GM18526 (cell line): Measurements from ENCODE around the gene TUFT1.

ENCODE experiments used
- POLR2A ChIP-seq: IDR thresholded peaks from 3 replicates; pipeline ENCODE4 v1.6.1; 2011; ENCODE audit not compliant: insufficient read length; ENCODE audit errors: extremely low read depth

The TUFT1 gene

GRCh38 chr1:151523326-151523725, 16.8 kb upstream of the TUFT1 start:
- TF ChIP-seq POLR2A = no peak

DNA sequence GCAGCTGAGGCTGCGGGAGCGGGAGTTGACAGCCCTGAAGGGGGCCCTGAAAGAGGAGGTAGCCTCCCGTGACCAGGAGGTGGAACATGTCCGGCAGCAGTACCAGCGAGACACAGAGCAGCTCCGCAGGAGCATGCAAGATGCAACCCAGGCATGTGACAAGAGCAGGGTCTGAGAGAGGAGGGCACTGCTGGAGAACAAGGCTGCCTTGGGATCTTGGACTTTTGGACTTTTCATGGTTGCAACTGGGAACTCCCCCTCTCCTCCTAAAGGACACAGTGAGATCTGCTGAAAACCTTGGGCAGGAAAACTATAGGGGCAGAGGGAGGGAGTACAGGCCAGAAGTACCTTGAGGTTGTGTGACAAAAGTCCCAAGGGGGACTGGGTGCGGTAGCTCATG, 15.4 kb upstream of the TUFT1 start:
- no peak for TF ChIP-seq POLR2A

DNA sequence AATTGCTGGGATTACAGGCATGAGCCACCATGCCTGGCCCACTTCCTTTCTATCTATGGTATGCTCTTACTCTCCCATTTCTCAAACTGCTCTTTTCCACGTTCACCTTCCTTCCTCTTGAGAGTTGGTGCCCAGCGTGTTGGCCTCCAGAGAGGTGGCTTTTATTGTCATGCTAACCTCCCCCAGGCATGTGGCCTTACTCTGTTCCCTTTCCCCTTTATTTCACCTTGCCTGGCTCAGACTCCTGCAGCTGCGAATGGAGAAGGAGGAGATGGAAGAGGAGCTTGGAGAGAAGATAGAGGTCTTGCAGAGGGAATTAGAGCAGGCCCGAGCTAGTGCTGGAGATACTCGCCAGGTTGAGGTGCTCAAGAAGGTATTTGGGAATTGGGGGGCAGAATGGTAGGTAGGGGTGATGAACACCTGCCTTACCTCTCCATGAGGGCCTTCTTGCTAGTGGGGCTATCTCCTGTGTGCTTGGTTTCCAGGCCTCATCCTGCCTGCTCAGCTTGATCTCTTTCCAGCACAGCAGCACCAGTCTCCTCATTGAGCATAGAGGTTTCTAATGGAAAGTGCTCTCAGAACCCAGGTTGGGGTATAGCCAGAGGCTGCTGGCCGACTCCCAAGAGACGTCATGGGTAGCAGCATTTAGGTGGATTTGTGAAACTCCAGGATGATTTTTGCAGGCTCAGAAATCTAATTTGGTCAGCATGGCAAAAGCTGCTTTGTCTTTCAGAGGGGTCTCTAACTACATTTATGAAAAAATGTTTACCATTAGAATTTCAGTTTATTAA, 13.2 kb upstream of the TUFT1 start:
- no peak for TF ChIP-seq POLR2A

- no peak for TF ChIP-seq POLR2A
These were observed 10.9 kb upstream of the TUFT1 start for GRCh38 chr1:151529211-151529702.

DNA sequence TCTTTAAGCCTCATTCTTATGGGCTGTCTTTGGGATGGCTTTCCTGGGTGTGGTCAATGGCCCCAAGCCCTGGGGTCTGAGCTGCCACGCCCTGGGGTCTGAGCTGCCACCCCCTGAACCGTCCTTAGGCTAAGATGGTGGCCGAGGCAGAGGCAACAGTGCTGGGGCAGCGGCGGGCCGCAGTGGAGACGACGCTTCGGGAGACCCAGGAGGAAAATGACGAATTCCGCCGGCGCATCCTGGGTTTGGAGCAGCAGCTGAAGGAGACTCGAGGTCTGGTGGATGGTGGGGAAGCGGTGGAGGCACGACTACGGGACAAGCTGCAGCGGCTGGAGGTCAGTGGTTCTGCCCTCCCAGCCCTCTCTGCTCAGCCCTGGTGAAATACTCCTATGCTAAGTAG, 10.3 kb upstream of the TUFT1 start:
- no peak for TF ChIP-seq POLR2A

GRCh38 chr1:151530461-151530860, 9.6 kb upstream of the TUFT1 start:
- TF ChIP-seq POLR2A = no peak

DNA sequence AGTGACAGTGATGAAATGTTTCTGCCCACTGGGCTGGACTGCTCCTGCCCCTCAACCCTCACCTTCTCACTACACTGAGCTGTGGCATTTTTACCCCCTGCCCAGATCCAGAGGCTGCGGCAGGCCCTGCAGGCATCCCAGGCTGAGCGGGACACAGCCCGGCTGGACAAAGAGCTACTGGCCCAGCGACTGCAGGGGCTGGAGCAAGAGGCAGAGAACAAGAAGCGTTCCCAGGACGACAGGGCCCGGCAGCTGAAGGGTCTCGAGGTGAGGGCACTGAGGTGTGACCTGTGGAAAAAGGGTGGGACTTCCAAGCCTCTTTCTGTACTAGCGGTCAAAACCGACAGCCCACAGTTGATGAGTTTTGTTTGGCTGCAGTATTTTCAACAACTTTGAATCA, 6.2 kb upstream of the TUFT1 start:
- TF ChIP-seq POLR2A = no peak

- no peak for TF ChIP-seq POLR2A
These were observed 5.3 kb upstream of the TUFT1 start for GRCh38 chr1:151534662-151535278.

DNA sequence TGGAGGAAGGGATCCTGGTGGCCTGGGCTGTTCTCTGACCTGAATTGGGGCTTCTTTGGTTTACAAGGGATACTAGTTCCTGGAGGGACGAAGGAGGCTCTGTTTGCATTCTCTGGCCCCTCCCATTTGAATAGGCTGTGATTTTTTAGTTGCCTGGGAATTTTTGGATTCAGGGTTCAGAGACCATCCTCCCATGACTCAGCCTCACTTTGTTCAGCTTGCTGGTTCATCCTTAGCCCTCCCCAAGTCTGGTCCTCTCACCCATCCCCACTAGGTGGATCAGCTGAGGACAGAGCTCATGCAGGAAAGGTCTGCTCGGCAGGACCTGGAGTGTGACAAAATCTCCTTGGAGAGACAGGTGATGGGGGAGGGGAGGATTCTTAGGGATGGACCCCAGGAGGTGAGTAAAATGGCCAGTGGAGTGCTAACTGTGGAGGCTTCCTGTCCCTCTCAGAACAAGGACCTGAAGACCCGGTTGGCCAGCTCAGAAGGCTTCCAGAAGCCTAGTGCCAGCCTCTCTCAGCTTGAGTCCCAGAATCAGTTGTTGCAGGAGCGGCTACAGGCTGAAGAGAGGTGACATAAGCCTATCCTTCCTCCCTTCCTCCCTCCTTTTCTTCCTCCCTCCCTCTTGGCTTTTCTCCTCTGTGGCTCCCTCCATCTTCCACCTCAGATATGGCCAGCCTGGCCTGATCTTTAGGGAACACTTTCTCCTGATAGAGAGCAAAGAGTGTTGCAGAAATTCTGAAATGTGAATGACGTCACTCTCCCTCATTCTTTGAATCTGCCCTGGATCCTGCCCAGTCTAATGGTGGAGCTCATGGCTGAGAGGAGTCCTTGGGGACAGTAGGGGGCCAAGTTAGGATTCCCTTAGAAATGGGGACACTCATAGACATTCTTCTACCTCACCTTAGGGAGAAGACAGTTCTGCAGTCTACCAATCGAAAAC, 4.5 kb upstream of the TUFT1 start:
- no peak for TF ChIP-seq POLR2A

DNA sequence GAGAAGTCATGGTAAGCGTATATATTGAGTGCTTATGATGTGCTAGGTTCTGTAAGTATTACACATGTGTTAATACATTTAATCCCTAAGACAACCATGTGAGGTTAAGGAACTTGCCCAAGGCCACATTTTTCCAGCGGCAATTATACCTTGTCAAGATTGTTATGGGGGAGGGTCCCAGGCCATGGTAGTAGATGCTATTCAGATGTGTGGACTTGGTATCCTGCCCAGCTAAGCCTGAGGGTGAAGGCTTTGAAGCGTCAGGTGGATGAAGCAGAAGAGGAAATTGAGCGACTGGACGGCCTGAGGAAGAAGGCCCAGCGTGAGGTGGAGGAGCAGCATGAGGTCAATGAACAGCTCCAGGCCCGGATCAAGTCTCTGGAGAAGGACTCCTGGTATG, 3.6 kb upstream of the TUFT1 start:
- TF ChIP-seq POLR2A = no peak

DNA sequence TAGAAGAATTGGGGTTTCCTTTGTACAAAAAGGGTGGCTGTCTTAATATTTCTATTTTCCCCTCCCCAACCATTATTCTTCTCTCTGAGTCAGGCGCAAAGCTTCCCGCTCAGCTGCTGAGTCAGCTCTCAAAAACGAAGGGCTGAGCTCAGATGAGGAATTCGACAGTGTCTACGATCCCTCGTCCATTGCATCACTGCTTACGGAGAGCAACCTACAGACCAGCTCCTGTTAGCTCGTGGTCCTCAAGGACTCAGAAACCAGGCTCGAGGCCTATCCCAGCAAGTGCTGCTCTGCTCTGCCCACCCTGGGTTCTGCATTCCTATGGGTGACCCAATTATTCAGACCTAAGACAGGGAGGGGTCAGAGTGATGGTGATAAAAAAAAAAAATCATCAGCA, 3.0 kb upstream of the TUFT1 start:
- TF ChIP-seq POLR2A = no peak

DNA sequence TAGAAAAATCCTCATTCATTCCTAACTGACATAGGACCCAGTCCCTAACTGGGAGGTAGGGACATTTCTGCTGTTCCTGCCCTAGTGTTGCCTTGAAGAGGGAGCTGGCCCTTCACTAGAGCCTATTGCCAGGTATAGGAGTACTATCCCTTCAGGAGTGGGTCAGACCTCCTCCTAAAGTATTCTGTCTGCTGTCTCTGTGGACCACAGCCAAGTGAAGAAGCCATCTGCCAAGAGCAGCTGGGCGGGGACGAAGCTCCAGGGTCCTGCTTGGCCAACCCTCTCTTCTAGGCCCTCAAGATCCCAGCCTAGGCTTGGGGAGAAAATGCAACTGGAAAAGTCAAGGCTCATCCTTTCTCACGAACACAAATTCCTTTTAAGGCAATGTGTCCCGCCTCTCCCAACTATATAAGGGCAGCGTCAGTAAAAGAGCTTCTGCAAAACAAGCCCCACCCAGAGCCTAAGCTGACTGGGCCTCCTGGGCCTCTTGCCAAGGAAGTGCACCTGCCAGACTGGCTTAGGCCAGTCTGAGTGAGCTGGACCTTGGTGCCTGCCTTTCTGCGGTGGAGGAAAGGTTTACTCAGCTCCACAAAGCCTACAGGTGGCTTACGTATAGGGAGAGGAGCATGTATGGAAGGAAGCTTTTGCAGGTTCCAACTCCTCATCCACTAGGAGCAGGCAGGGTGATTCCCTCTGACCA, 638 bp upstream of the TUFT1 start:
- TF ChIP-seq POLR2A = no peak

- no peak for TF ChIP-seq POLR2A
These were observed 871 bp downstream of the TUFT1 start for GRCh38 chr1:151540982-151541377.

- no peak for TF ChIP-seq POLR2A
These were observed 1.6 kb downstream of the TUFT1 start for GRCh38 chr1:151541752-151542151.

GRCh38 chr1:151542710-151543129, 2.6 kb downstream of the TUFT1 start:
- TF ChIP-seq POLR2A = no peak

DNA sequence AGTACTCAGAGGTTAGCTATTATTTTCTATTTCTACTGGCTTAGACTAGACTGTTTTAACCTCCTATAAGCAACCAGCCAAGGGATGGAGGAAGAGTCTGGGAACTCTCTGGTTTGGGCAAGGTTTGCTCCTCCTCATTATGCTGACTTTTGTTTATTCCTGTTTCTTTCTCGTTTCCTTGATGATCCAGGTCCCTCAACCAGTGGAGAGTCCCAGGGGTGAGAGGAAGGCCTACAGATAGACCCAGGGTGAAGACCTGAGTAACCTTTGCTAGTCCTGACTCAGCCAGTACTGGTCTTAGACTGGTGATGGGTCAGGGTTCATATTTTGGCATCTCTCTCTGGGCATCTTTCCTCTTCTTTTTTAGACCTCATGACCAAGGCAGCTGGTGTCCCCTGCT, 5.4 kb downstream of the TUFT1 start:
- no peak for TF ChIP-seq POLR2A
